ENCODE results near the gene GPR173.

Gene GPR173

GRCh38 chrX:53071064-53071463, 22.5 kb downstream of the GPR173 start:
- no peak for DNase-seq (ENCODE audit: low read depth)

- DNase-seq (ENCODE audit: low read depth), result peak; percentile 57
Observed at GRCh38 chrX:53071604-53072417, 23.2 kb downstream of the GPR173 start.

- DNase-seq (ENCODE audit: low read depth), result no peak
Observed at GRCh38 chrX:53072418-53073114, 24.0 kb downstream of the GPR173 start.

GRCh38 chrX:53073115-53073586, 24.6 kb downstream of the GPR173 start:
- no peak for DNase-seq (ENCODE audit: low read depth)

GRCh38 chrX:53075011-53075410, 26.4 kb downstream of the GPR173 start:
- no peak for DNase-seq (ENCODE audit: low read depth)

GRCh38 chrX:53076671-53077070, 28.1 kb downstream of the GPR173 start:
- DNase-seq (ENCODE audit: low read depth), result no peak

GRCh38 chrX:53077207-53078197, 28.9 kb downstream of the GPR173 start:
- no peak for DNase-seq (ENCODE audit: low read depth)

- no peak for DNase-seq (ENCODE audit: low read depth)
Observed at GRCh38 chrX:53078943-53079342, 30.4 kb downstream of the GPR173 start.

GRCh38 chrX:53080628-53081580, 32.3 kb downstream of the GPR173 start:
- DNase-seq (ENCODE audit: low read depth), result no peak

GRCh38 chrX:53081925-53082772, 33.6 kb downstream of the GPR173 start, which contains the start of gene TSPYL2:
Gene TSPYL2 (plus strand): TSS chrX:53082367. CDS start chrX:53082499, 132 bp downstream.
- peak; percentile 89 for DNase-seq (ENCODE audit: low read depth)

GRCh38 chrX:53082773-53083616, 34.4 kb downstream of the GPR173 start:
- DNase-seq (ENCODE audit: low read depth), result no peak

GRCh38 chrX:53084043-53084570, 35.5 kb downstream of the GPR173 start:
- no peak for DNase-seq (ENCODE audit: low read depth)

- no peak for DNase-seq (ENCODE audit: low read depth)
Observed at GRCh38 chrX:53084863-53085262, 36.3 kb downstream of the GPR173 start.

GRCh38 chrX:53085661-53086229, 37.2 kb downstream of the GPR173 start:
- DNase-seq (ENCODE audit: low read depth), result no peak

GRCh38 chrX:53086464-53086863, 37.9 kb downstream of the GPR173 start:
- DNase-seq (ENCODE audit: low read depth), result no peak

GRCh38 chrX:53087388-53087831, 38.8 kb downstream of the GPR173 start:
- DNase-seq (ENCODE audit: low read depth), result no peak

GRCh38 chrX:53088136-53088974, 39.8 kb downstream of the GPR173 start:
- DNase-seq (ENCODE audit: low read depth), result peak; percentile 71
